Neural progenitor cell (in vitro differentiated cells): ENCODE results near the gene TRPM3. TPM values are rescaled to one million over a fixed set of nuclear protein-coding genes. Genes with fewer than 3 reads are reported as not detected.

Experiments used
- DNase-seq: peaks from one replicate; pipeline ENCODE4 v3.0.0-alpha.2; 2016; ENCODE audit warnings: low spot score
- H2AFZ ChIP-seq: fragments of 200-600 bp; sonication (generic); replicated peaks from 2 replicates; pipeline ENCODE4 v1.6.1; 2016; ENCODE audit warnings: antibody characterized with exemption
- H3F3A ChIP-seq: fragments of 200-600 bp; sonication (generic); 2 replicates; pipeline ENCODE4 v1.6.1; 2016; ENCODE audit warnings: antibody characterized with exemption, low read depth
- H3K27ac ChIP-seq: fragments of 200-600 bp; sonication (generic); 2 replicates; pipeline ENCODE4 v1.5.1; 2016; ENCODE audit warnings: mild to moderate bottlenecking
- H3K27me3 ChIP-seq: fragments of 200-600 bp; sonication (generic); 2 replicates; pipeline ENCODE4 v1.6.1; 2016; ENCODE audit warnings: mild to moderate bottlenecking, moderate library complexity
- H3K36me3 ChIP-seq: fragments of 200-600 bp; sonication (generic); 2 replicates; pipeline ENCODE4 v1.5.1; 2016
- H3K4me1 ChIP-seq: fragments of 200-600 bp; sonication (generic); 2 replicates; pipeline ENCODE4 v1.6.1; 2016; ENCODE audit warnings: mixed run types
- H3K4me2 ChIP-seq: fragments of 200-600 bp; sonication (generic); 2 replicates; pipeline ENCODE4 v1.6.1; 2016
- H3K4me3 ChIP-seq: fragments of 200-600 bp; sonication (generic); 2 replicates; pipeline ENCODE4 v1.5.1; 2016
- H3K79me2 ChIP-seq: fragments of 200-600 bp; sonication (generic); 2 replicates; pipeline ENCODE4 v1.6.1; 2016; ENCODE audit warnings: low read depth
- H3K9ac ChIP-seq: fragments of 200-600 bp; sonication (generic); 2 replicates; pipeline ENCODE4 v1.6.1; 2016
- H3K9me3 ChIP-seq: fragments of 200-600 bp; sonication (generic); 2 replicates; pipeline ENCODE4 v1.5.1; 2016; ENCODE audit warnings: low read depth
- H4K20me1 ChIP-seq: fragments of 200-600 bp; sonication (generic); 2 replicates; pipeline ENCODE4 v1.6.1; 2016; ENCODE audit warnings: low read depth
- H3K27ac Mint-ChIP-seq: 3 replicates; pipeline ENCODE4 v1.8.0; 2021; ENCODE audit warnings: mixed read lengths
- H3K27me3 Mint-ChIP-seq: 2 replicates; pipeline ENCODE4 v1.8.0; 2022; ENCODE audit warnings: low read depth, mild to moderate bottlenecking, inconsistent platforms, moderate library complexity, mixed read lengths; ENCODE audit not compliant: insufficient read depth
- H3K36me3 Mint-ChIP-seq: 3 replicates; pipeline ENCODE4 v1.8.0; 2021; ENCODE audit warnings: mixed read lengths
- H3K4me1 Mint-ChIP-seq: 3 replicates; pipeline ENCODE4 v1.8.0; 2021; ENCODE audit warnings: mixed read lengths
- H3K4me3 Mint-ChIP-seq: 3 replicates; pipeline ENCODE4 v1.8.0; 2021; ENCODE audit warnings: mild to moderate bottlenecking, moderate library complexity, mixed read lengths
- H3K9me3 Mint-ChIP-seq: 3 replicates; pipeline ENCODE4 v1.8.0; 2020; ENCODE audit warnings: mixed read lengths
- CTCF ChIP-seq: fragments of 200-600 bp; sonication (generic); IDR thresholded peaks from 2 replicates; pipeline ENCODE4 v1.5.1; 2017; ENCODE audit warnings: antibody characterized with exemption, mild to moderate bottlenecking
- EZH2 ChIP-seq: fragments of 200-600 bp; sonication (generic); IDR thresholded peaks from 2 replicates; pipeline ENCODE4 v1.6.1; 2017; ENCODE audit warnings: antibody characterized with exemption, mild to moderate bottlenecking, moderate library complexity
- EZH2phosphoT487 ChIP-seq: fragments of 200-600 bp; sonication (generic); IDR thresholded peaks from 2 replicates; pipeline ENCODE4 v1.6.1; 2017; ENCODE audit warnings: antibody characterized with exemption
- total RNA-seq: library from RNA; depleted of rRNA; stranded (reverse); fragments of >200 nt; gene quantifications from 2 replicates; pipeline ENCODE4 v1.2.3, GENCODE V29; 2015; ENCODE audit warnings: low replicate concordance

TRPM3 gene
- total RNA-seq, 1 donor from 2014 or later: 37.2 TPM

GRCh38 chr9:70511858-70512257 lies 609.6 kb downstream of the TRPM3 start:
- Histone ChIP-seq H3K4me3 (no peak overlapping the region), H4K20me1 (no peaks in the 10 kb centered on the region), H3K4me1 (no peaks in the 10 kb centered on the region), H2AFZ (no peak overlapping the region), H3K4me2 (no peak overlapping the region), H3K27me3 (no peaks in the 10 kb centered on the region), H3K9ac (no peak overlapping the region), H3K36me3 (no peaks in the 10 kb centered on the region), H3K27ac (no peak overlapping the region), H3K9me3 (no peaks in the 10 kb centered on the region), H3K79me2 (no peaks in the 10 kb centered on the region), H3F3A (no peaks in the 10 kb centered on the region)
- Mint-ChIP-seq H3K36me3 (no peaks in the 10 kb centered on the region), H3K4me3 (no peak overlapping the region), H3K27ac (no peak overlapping the region), H3K4me1 (no peaks in the 10 kb centered on the region), H3K9me3 (no peaks in the 10 kb centered on the region), H3K27me3 (no peaks in the 10 kb centered on the region)
- DNase-seq: no peak
- TF ChIP-seq CTCF: no peak
- no peak for TF ChIP-seq EZH2
- no peak for TF ChIP-seq EZH2phosphoT487

GRCh38 chr9:70510157-70510770 lies 611.2 kb downstream of the TRPM3 start:
- no peaks in the 10 kb centered on the region for H3K4me1 ChIP-seq
- no peaks in the 10 kb centered on the region for H3F3A ChIP-seq
- no peak overlapping the region for H3K27ac Mint-ChIP-seq
- no peaks in the 10 kb centered on the region for H3K36me3 ChIP-seq
- TF ChIP-seq EZH2: no peak
- TF ChIP-seq CTCF: peak; percentile 52
- no peak for TF ChIP-seq EZH2phosphoT487
- H3K9me3 Mint-ChIP-seq: no peaks in the 10 kb centered on the region
- no peaks in the 10 kb centered on the region for H3K27me3 ChIP-seq
- no peak overlapping the region for H3K4me3 Mint-ChIP-seq
- no peak overlapping the region for H3K27ac ChIP-seq
- no peak overlapping the region for H2AFZ ChIP-seq
- no peaks in the 10 kb centered on the region for H3K27me3 Mint-ChIP-seq
- no peaks in the 10 kb centered on the region for H3K4me1 Mint-ChIP-seq
- H3K36me3 Mint-ChIP-seq: no peaks in the 10 kb centered on the region
- no peaks in the 10 kb centered on the region for H3K9me3 ChIP-seq
- H3K4me2 ChIP-seq: no peak overlapping the region
- peak; percentile 32 for DNase-seq
- H4K20me1 ChIP-seq: no peaks in the 10 kb centered on the region
- H3K4me3 ChIP-seq: no peak overlapping the region
- H3K9ac ChIP-seq: no peak overlapping the region
- H3K79me2 ChIP-seq: no peaks in the 10 kb centered on the region

GRCh38 chr9:70506159-70506558 lies 615.3 kb downstream of the TRPM3 start:
- Histone ChIP-seq H3K79me2 (no peaks in the 10 kb centered on the region), H3K9me3 (no peaks in the 10 kb centered on the region), H3K36me3 (no peaks in the 10 kb centered on the region), H3K4me2 (no peak overlapping the region), H4K20me1 (no peaks in the 10 kb centered on the region), H3K4me1 (no peaks in the 10 kb centered on the region), H3K9ac (no peak overlapping the region), H3K27ac (no peak overlapping the region), H2AFZ (no peak overlapping the region), H3K4me3 (no peak overlapping the region), H3K27me3 (no peaks in the 10 kb centered on the region), H3F3A (no peaks in the 10 kb centered on the region)
- Mint-ChIP-seq H3K27me3 (peaks cover 5% of the 10 kb centered on the region), H3K4me3 (no peak overlapping the region), H3K36me3 (no peaks in the 10 kb centered on the region), H3K9me3 (no peaks in the 10 kb centered on the region), H3K4me1 (no peaks in the 10 kb centered on the region), H3K27ac (no peak overlapping the region)
- DNase-seq: no peak
- TF ChIP-seq CTCF (no peak), EZH2 (no peak), EZH2phosphoT487 (no peak)
